HG03135 (cell line): ENCODE results near the gene PTPN7.
"Not testable (repeated sequence)": the region's sequence is repeated elsewhere in the genome, so short reads cannot be mapped to it uniquely, and the experiment has no call there.

Experiments used
- ATAC-seq: cut with Tn5 transposase; IDR thresholded peaks from one replicate; pipeline ENCODE4 v1.9.1; 2021; ENCODE audit warnings: mild to moderate bottlenecking, moderate library complexity; ENCODE audit not compliant: unreplicated experiment

Gene PTPN7

DNA sequence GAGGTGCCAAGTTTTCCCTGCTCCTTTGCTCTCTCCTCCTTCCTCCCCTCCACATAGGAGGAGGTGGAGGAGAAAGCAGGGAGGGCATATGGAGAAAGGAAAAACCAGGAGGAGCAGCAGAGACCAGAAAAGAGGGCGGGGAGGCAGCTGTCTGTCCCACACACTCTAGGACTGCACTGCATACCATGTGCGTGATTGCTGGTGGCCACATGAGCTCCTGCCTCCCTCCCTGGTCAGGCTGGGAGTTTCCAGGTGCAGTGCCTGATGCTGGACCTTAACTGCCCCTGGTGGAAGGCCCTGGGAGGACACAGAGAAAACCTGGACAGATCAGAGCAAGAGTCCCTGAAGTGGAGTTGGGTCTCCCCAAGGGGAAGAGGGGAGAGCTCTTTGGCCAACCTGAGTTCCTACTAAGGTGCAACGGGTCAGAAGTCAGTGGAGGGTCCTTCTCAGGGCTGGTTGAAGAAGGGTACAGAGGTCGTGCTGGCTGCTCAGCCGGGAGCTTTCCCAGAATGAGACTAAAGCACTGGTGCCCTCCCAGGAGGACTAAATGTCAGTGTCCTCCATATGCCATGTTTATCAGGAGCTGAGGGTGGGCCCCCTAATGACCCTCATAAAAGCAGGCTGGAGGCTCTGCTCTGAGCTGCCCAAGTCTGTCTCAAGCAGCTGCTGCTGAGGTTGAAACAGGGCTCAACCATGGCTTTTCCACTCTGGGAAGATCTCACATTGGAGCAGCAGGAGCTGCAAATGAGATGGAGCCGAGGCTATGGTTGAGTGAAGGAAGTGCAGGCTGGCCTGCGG is 29.7 kb upstream of the PTPN7 start:
- no peak for ATAC-seq

DNA sequence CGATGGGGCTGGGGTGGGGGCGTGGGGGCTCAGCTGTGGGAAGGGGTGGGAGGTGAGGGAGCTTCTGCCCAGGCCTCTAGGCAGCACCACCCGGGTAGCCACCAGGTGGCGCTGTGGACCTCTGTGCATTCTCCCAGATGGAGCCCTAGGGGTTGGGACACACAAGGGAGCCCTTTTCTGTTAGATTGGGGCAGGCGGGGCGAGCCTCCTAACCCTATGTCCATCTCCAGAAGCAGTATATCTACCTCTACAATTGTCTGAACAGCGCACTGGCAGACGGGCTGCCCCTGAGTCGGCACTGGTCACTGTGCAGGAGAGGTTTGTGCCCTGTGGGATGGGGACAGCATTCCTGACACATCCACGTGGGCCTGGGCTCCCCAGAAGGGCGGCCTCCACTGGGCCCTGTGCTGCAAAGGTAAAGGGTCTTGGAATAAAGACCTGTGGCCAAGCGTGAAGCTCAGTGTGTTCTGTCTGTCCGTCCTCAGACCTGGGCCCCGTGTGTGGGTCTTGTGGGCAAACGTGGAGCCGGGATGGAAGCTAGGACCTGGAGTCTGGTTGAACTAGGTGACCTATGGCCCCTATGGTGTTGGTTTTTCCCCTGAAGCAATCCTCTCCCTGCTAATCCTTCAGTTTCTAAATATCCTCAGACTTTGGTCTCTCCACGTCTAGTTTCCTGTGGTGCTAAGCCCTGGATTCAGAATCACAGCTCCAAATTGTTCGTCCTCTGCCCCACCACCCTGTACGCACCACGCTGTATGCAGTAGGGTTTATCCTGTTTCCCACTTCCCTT is 28.8 kb upstream of the PTPN7 start:
- no peak for ATAC-seq

DNA sequence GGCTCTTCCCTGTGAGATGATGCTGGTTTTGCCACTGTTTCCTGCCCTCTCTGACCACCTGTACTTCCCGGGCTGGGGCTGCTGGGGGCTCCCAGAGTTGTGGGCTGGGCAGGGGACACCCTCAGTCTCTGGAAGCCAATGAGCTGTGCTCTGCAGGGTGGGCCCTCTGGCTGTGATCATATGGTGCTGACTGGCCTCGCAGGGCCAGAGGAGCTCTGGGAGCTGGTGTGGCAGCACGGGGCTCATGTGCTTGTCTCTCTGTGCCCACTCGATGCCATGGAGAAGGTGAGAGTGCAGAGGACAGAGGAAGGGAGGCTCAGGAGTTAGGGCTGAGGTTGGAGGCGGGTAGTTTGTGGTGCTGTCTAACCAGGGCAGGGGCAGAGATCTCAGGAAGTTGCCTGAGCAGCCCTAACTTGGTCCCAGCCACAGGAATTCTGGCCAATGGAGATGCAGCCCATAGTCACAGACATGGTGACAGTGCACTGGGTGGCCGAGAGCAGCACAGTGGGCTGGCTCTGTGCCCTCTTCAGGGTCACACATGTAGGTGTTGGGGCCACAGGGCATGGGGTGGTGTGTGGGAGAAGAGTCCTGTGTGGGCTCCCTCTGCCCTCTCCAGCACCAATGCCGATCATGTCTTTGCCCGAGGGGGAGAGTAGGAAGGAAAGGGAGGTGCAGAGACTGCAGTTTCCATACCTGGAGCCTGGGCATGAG is 27.4 kb upstream of the PTPN7 start:
- no peak for ATAC-seq

DNA sequence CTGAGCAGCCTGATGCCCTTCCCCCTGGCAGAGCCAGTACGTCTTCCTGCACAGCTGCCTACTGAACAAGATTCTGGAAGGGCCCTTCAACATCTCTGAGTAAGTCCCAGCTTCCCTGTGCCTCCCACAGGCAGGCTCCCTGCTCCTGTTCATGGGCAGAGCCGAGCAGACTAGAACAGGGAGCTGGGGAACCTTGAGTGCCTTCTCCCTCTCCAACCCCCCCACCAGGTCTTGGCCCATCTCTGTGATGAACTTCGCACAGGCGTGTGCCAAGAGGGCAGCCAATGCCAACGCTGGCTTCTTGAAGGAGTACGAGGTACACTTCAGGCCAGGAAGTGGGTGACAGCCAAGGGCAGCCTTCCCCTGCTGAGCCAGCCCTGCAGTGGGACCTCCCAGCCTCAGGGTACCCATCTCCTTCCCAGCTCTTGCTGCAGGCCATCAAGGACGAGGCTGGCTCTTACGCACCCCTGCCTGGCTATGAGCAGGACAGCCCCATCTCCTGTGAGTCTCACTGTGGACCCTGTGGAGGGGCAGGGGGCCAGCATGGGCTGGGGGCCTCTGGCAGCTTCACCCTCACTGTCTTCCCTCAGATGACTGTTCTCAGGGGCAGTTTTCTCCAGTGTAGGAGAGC is 26.8 kb upstream of the PTPN7 start:
- no peak for ATAC-seq

DNA sequence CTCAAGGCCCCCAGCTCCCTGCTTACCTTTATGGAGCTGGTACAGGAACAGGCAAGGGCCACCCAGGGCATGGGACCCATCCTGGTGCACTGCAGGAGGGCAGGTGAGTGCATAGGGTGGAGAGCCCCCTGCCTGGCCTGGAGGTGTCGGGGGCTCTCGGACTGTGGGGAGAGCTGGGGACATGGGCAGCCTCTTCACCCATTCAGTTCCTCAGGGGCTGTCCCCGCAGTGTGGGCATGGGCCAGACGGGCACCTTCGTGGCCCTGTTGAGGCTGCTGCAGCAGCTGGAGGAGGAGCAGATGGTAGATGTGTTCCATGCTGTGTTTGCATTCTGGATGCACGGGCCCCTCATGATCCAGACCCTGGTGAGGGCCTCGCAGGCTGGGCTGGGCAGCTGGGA is 25.9 kb upstream of the PTPN7 start:
- ATAC-seq, result no peak

DNA sequence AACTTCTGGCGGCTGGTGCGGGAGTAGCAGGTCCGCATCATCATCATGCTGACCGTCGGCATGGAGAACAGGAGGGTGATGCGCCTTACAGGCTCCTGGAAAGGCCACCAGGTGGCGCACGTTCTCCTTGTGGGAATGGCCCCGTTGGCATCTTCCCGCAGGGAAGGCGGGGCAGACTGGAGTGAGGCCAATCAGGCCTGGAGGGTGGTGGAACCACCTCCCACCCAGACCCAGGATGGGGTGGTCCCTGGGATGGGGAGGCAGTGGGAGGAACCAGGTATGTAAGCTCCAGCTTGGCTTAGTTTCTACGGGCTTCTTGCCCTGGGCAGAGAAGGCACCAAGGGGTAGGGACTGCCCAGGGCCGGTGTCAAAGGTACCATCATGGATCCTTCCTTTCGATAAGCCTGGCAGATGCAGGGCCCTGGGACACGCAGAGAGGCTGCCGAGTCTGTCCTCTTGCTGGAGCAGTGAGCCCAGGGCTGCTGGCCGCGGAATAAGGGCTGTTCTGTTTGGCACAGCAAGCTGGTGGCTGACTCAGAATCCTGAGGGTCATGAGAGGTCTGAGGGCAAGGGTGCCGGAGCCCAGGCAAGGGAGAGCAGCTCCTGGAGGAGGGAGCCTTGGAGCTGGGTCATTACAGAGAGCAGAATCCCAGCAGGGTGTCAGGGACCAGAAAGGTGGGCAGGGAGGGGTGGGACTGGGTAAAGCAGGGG is 24.5 kb upstream of the PTPN7 start:
- ATAC-seq, result no peak

DNA sequence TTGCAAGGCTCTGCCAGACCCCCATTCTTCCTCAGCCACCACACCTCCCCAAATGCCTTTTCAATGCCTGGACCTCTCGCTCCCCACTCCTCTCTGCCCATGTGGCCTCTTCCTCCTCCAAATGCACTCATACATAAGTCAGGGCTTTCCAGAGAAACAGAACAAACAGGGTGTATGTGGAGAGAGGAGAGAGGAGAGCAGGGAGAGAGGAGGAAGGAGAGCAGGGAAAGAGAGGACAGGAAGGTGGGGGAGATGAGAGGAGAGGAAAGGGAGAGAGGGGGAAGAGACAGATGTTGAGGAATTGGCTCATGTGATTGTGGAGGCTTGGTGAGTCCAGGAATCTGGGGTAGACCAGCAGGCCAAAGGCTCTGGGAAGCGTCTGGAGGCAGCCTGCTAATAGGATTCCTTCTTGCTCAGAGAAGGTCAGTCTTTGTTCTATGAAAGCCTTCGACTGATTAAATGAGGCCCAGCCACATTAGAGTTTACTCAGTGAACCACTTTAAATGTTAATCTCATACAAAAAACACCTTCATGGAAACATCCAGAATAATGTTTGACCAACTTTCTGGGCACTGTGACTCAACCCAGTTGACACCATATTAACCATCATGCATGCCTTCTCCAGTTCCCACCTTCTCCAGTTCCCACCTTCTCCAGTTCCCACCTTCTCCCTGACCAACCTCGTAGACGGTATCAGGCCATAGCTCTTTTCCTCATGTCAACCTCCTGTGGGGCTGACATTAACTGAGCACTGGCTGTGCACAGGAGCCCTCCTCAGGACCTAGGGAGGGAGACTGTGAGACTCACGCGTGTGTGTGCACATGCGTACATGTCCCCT is 21.9 kb upstream of the PTPN7 start:
- ATAC-seq, result no peak

DNA sequence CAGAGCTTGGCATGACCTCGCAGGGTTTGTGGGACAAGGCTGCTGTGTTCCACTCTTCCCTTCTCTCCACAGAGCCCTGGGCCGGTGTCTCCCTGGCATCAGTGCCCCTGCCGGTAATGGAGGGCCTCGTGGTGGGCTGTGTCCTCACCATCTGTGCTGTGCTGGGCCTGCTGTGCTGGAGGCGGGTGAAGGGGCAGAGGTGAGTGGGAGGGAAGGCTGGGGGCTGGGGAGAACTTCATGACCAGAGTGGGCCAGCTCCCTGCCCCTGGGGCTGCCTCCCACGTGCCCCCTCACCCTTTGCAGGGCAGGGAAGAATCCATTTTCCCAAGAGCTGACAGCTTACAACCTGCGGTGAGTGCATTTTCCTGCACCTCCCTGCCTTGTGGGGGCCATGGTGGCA is 21.2 kb upstream of the PTPN7 start:
- ATAC-seq, result no peak

GRCh38 chr1:202180751-202181139 is 20.3 kb upstream of the PTPN7 start:
- ATAC-seq, result not testable (repeated sequence)

DNA sequence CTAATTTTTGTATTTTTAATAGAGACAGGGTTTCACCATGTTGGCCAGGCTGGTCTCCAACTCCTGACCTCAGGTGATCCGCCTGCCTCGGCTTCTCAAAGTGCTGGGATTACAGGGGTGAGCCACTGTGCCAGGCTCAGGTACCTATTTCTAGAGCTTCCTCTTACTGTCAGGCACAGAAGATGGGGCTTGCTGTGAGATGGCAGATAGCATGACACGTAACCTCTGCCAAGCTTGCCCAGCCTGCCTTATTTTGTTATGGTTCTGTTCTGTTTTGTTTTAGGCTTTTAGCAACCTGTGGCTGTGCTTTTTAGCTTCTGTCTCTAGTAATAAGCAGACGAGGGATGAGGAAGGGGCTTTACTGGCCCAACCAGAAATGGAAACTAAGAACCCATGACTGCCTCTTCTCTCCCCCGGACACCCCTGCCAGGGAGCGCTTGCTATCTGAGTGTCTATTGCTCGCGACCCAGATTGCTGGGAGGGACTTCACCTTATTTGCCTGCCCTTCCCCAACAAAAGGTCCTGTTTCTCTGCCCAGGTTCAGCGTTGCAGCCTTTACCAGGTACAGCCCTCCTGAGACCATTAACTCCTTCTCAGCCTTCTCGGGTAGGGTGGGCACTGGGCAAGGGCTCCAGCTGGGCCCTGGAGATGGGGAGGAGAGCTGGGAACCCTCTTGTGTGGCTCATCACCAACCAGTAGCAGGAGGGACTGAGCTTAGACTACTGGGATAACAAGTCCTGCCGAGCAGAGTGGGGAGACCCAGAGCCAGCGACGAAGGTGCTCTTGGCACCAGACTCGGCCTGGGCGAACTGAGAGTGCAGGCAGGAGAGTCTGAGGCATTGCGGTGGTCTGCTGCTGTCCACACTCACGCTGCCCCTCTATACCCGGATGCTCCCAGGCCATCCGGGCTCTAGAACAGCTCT is 19.7 kb upstream of the PTPN7 start:
- ATAC-seq, result no peak

DNA sequence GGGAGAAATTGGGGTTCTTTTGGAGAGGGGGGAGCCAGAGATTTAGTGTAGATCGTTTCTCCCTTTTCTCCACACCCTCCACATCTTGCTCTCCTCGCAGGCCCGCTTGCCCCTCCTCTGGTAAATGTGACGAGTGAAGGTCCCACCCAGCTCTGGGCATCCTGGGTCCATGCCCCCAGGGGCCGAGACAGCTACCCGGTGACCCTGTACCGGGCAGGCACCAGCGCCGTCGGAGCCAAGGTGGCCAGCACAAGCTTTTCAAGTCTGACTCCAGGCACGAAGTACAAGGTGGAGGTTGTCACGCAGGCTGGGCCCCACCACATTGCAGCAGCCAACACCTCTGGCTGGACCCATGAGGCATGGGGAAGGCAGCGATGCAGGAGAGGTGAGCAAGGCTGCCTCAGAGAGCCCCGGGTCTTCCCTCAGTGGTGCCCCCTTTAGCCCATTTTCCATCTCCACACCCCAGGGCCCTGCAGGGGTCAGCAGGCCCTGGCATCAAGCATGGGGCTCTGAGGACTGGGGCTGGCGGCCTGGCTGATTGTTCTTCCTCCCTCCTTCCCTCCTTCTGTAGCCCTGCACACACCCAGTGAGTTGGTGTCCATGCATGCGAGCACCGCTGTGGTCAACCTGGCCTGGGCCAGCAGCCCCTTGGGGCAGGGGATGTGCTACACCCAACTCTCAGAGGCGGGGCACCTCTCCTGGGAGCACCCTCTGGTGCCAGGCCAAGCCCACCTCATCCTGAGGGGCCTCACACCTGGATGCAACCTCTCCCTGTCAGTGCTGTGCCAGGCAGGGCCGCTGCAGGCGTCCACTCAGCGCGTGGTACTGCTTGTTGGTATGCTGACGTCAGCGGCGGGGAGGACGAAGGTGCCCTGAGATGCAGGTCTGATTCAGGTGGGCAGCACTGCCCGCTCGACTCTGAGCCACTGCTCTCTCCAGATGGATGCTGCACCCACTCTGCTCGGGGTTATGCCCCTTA is 16.8 kb upstream of the PTPN7 start:
- ATAC-seq, result no peak

DNA sequence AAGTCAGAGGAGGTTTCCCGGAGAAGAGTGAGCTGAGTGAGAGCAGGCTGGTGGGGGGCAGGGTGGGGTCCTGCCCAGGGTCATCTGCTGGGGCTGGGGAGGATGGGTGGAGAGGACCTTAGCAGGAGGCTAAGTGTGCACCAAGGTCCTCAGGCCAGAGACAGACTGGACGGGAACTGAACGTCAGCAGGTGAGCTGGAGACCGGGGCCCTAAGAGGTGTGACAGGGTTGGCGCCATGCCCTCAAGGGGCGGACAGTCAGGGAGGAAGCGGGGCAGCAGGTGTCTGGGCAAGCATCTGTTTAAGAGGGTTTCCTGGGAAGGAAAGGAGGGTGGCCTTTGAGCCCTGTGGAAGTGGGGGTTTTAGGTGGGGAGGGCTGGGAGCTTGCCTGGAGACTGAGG is 13.6 kb upstream of the PTPN7 start:
- ATAC-seq, result no peak

DNA sequence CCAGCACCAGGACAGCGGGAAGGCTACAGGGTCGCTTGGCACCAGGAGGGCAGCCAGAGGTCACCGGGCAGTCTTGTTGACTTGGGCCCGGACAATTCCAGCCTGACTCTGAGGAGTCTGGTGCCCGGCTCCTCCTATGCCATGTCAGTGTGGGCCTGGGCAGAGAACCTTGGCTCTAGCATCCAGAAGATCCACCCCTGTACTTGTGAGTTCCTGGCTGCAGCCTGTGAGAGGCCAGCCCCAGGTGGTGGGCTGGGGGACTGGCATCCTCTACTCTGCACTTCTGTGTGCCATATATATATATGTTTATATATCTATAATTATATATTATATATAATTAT is 11.6 kb upstream of the PTPN7 start:
- ATAC-seq, result no peak

DNA sequence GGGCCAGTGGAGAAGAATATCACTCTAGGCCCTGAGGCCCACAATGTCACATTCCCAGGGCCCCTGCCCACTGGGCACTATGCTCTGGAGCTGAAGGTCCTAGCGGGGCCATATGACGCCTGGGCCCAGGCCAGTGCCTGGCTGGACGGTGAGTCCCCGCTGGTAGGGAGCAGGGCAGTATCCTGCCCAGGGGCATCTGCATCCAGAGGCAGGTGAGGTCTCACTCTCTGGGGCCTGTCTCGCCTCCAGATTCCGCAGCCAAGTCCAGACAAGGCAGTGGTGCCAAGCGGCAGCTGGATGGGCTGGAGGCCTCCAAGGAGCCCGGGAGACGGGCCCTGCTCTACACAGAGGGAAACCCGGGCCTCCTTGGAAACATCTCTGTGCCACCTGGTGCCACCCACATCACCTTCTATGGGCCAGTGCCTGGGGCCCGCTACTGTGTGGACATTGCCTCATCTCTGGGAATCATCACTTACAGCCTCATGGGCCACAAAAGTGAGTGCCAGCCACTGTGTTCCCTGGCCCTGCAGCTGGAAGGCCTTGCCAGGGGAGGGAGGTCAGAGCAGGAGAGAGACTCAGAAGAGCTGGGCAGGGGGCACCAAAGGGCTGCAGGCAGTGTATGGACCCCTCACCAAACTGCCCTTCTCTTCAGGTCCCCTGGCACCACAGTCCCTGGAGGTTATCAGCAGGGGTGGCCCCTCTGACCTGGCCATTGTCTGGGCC is 11.1 kb upstream of the PTPN7 start:
- no peak for ATAC-seq

- no peak for ATAC-seq
Observed at GRCh38 chr1:202170726-202171125, 10.3 kb upstream of the PTPN7 start.

DNA sequence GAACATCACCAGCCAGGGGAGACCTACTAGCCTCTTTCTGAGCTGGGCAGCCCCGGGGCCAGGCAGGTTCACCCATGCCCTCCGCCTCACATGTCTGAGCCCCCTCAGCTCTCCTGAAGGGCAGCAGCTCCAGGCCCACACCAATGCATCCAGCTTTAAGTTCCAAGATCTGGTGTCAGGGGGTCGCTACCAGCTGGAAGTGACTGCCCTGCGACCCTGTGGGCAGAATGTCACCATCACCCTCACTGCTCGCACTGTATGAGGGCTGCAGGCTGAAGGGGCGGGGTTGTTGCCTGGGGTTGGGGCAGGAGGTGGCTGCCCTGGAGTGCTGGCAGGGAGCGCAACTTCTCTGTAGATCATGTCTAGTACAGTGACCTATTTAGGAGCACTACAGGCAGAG is 8.5 kb upstream of the PTPN7 start:
- ATAC-seq, result no peak
